GM18873 (cell line): ENCODE results near the gene UAP1L1.
"Not testable (repeated sequence)": the region's sequence is repeated elsewhere in the genome, so short reads cannot be mapped to it uniquely, and the experiment has no call there.

Experiments
- ATAC-seq: cut with Tn5 transposase; IDR thresholded peaks from one replicate; pipeline ENCODE4 v1.9.1; 2021; ENCODE audit warnings: mild to moderate bottlenecking, moderate library complexity, moderate number of reproducible peaks; ENCODE audit not compliant: unreplicated experiment, low FRiP score

Gene UAP1L1

GRCh38 chr9:137055385-137056364 is 21.6 kb upstream of the UAP1L1 start:
- no peak for ATAC-seq

- ATAC-seq = no peak
These were observed 20.4 kb upstream of the UAP1L1 start for GRCh38 chr9:137056739-137057415.

DNA sequence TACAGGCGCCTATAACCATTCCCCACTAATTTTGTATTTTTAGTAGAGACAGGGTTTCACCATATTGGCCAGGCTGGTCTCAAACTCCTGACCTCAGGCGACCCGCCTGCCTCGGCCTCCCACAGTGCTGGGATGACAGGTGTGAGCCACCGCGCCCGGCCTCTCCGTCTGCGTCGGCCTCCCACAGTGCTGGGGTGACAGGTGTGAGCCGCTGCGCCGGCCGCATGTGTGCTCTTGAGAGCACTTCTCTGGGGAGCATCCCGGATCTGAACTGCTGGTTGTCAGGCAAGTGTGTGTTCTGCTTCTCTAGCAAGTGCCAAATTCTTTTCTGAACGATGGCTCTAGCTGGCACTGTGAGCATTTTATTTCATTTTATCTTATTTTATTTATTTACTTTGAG is 19.8 kb upstream of the UAP1L1 start:
- ATAC-seq = no peak

GRCh38 chr9:137058521-137059234 is 18.6 kb upstream of the UAP1L1 start:
- ATAC-seq = no peak

- no peak for ATAC-seq
These were observed 14.9 kb upstream of the UAP1L1 start for GRCh38 chr9:137062384-137062783.

GRCh38 chr9:137062798-137063197 is 14.5 kb upstream of the UAP1L1 start:
- ATAC-seq = not testable (repeated sequence)

DNA sequence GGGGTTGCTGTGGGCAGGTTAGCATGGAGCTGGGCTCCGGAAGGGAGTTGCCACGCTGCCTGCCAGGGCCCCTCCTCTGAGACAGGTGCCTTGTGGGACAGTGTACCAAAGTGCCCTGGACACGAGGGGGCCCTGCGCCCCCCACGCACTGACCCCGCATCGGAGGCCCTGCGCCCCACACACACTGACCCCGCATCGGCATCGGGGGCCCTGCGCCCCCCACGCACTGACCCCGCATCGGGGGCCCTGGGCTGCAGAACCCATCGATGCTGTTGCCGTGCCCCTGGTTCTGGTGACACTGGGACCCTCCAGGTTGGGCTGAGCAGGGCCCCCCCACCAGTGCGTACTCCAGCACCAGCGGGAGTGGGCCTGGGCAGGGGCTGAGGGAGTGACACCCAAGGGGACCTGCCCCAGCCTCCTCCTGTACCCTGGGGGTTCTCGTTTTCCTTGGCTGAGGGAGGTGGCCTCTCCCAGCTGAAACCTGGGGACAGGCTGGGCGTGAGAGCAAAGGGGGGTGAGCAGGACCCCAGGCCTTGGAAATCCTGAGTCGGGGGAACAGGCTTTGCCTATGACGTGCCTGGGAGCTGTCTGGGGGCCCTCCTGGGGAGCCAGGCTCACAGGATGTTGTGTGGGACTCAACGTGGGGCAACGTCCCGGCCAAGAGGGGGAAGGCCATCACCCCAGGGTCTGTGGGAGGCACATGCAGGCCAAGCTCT is 13.8 kb upstream of the UAP1L1 start:
- ATAC-seq = no peak

- ATAC-seq = no peak
These were observed 13.1 kb upstream of the UAP1L1 start for GRCh38 chr9:137064027-137064879.

DNA sequence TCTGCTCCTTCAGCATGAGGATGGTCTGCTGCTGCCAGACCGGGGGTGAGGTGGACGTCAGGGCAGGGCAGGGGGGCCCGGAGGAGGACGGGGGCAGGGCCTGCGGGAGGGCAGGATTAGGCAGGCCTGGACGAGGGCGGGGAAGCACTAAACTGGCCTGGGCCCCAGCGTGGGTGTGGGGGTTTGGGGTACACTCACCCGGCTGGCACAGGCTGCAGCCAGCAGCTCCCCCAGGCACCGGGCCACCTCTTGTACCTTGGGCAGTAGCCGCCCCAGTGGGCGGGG is 12.5 kb upstream of the UAP1L1 start:
- no peak for ATAC-seq

GRCh38 chr9:137065336-137065967 is 11.9 kb upstream of the UAP1L1 start:
- ATAC-seq = no peak

DNA sequence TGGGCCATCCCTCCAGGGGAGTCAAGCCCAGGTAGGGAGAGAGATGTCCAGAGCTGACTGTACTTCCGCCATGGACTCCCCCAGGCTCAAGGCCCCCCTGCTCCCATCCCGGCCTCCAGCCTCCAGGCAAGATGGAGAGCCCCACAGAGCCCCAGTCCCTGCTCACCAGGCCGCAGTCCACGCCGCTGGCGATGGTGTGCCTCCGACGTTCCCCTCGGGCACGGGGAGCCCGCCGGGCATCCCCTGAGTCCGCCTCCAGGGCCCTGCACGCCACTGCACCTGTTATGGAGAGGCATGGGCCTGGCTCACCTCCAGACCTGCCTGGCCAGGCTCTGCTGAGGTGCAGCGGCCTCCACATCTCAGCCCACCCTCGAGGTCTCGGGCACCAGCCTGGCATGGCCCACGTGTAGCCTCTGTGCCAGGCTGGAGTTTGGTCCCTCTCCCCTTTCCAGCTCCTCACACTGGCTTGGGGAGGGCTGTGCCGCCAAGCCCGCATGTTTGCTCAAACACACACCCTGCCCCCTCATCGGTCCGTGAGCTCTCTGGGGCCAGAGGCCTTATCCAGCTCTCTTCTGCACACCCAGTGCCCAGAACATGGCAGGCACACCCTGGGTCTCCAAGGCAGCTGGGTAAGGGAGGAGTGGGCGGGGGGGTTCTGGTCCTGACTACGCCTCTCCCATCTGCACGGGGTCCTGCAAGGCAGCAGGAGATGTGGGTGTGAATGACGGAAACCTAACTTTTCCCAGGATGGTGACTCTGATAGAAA is 11.0 kb upstream of the UAP1L1 start:
- ATAC-seq = no peak

DNA sequence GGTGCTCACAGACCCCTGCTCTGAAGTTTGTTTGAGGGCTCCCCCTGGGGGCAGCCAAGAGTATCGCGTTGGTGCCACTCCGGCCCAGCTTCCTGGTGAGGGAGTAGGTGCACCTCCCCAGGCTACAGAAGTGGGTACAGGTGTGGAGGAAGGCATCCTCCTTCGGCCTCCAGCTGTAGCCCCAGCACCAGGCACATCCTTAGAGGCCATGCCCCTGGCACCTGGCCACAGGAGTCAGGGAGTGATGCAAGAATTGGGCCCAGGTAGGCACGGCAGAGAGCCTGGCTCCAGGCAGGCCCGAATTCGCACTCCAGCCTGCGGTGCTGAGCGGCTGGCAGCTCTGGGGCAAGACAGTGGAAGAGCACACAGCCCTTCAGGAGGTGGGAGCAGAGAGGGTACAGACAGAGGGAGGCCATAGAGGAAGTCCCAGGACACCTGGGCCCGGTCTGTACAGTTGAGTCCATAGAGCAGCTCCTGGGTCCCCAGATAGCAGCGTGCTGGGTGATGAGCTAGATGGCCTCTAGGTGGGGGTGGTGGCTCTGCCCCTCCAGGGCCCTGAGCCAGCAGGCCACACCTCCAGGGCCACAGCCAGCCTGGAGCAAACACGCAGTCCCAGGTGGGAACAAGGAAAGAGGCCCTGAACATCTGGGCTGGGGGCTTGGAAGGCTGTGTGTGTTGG is 9.3 kb upstream of the UAP1L1 start:
- no peak for ATAC-seq

DNA sequence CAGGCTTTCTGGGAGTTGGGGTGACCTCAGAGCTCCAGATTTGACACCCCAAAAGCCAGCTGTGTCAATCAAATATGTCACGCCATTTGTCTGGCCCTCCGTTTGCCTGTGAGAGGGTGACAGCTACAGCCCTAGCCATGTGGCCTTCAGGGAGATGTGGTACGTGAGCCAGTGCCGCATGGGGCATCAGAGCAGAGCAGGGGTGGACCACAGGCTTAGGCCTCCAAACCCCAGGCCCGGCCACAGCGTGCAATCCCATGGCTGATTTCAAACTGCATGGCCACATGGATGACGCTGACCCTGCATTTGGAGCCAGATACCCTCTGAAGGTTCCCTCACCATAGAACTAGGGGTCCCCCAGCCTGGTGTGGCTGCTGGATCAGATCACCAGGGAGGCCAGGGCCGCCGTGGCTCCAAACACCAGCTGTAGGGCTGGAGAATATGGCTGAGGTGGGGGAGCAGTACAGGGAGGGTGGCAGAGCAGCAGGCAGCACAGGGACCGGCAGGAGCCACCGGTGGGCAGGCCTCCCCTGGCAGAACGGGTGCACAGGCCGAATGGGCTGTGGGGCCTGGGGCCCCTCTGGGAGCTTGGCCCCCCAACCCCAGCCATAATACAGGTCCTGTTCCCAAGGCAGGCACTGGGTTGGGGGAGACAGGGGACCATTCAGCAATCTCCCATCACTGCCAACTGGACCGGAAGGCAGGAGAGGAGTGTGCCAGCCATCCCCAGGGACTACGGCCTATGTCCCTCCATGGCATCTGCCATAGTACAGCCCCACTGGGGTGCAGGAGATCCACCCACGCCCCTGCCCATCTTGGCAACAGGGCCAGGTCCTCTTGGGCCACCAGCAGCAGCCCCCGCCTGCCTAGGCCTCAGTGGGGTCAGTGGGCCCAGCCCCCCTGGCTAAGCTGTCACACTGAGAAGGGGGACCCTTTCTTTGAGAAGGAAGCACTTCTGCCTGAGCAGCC is 8.5 kb upstream of the UAP1L1 start:
- ATAC-seq = no peak

DNA sequence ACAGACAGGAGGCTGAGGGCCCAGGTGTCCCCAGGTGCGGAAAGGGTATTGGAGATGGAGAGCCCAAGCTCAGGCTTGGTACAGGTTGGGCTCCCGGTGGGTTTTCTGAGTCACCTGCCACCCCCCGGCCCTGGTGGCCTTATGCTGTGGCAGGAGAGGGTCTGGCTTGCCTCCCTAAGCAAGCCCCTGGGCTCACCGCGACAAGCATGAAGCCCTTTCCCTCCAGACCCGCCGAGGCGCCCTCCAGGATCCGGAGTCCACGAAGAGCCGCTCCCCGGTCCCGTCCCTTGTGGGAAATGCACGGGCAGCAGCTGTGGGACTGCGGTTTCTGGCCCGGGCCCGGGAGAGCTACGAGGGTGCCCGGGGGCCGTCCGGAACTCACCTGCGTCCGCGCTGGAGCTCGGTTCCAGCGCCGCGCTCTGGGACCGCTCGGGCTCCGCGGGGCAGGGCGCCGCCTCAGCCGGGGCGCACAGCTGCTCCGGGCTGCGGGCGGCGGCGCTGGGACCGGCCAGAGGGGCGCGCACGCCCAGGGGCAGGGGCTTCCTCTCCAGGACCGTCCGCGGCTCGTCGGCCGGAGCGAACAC is 7.7 kb upstream of the UAP1L1 start:
- no peak for ATAC-seq

DNA sequence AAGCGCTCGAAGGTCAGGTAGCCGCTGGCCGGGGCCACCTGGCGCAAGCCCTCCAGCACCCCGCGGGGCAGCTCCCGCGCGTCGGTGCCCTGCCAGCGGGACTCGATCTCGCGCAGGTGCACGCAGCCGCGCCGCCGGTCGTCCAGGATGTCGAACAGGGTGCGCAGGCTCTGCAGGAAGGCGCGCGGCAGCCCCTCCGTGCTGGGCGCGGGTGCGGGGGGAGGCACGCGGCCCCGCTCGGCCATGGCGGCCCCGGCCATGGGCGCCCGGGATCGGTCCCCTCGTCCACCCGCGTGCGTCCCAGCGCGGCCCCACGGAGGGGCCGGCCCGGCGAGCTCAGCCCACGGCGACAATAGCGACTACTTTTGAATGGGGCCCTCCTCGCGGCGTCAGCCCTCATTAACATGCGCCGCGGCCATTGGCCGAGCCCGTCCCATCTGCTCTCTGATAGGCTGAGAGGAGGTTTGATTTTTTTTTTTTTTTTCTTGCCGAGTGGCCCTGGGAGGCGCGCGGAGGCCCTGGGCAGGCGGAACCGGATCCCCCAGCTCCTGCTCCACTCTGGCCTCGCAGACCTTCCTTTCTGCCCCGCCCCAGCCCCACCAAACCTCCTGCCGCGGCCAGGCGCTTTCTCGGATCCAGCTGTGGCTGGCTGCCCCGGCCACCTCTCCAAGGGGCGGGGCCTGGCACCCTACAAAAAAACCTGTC is 7.0 kb upstream of the UAP1L1 start, which contains the start of gene SAPCD2:
TSS of gene SAPCD2 (minus strand) at position 357 of the 705 bp plus-strand sequence. CDS start at position 260, 97 bp downstream.
- peak; percentile 77 for ATAC-seq

DNA sequence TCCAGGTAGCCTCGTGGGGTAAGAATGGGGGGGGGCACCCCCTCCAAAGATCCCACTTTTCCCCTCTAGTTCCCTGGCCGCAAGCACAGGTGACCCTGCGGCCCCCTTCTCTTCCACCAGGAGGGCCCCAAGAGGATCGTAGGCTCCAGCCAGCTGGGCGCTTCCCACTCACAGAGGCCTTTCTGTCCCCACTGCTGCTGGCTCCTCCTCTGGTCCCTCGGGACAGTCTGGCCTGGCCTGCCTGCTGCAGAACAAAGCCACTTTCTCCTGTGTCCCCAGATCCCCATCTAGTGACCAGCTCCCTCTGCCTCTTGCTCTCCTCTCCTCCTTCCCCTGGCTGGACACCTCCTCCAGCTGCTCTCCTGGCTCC is 6.4 kb upstream of the UAP1L1 start:
- ATAC-seq = no peak
